HS-5 (cell line): ENCODE results near the gene CFD.
"Not testable (repeated sequence)": the region's sequence is repeated elsewhere in the genome, so short reads cannot be mapped to it uniquely, and the experiment has no call there.

Experiments
- DNase-seq: peaks from one replicate; pipeline ENCODE4 v3.0.0-alpha.2; 2012; ENCODE audit warnings: low read depth

The CFD gene

DNA sequence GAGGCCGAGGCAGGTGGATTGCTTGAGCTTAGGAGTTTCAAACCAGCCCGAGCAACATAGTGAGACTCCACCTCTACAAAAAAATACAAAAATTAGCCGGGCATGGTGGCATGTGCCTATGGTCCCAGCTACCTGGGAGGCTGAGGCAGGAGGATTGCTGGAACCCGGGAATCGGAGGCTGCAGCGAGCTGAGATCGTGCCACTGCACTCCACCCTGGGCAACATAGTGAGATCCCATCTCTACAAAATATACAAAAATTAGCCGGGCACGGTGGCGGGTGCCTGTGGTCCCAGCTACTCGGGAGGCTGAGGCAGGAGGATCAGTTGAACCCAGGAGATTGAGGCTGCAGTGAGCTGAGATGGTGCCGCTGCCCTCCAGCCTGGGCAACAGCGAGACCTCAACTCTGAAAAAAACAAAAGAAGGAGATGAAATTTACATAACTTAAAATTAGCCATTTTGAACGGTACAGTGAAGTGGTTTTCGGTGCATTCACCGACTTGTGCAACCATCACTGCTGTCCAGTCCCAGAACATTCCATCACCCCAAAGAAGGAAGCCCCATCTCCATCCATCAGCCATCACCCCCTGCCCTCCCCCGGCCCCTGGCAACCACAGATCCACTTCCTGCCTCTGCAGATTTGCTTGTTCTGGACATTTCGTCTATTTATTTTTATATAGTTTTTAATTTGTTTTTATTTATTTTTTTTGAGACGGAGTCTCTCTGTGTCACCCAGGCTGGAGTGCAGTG is 33.4 kb upstream of the CFD start:
- no peak for DNase-seq

DNA sequence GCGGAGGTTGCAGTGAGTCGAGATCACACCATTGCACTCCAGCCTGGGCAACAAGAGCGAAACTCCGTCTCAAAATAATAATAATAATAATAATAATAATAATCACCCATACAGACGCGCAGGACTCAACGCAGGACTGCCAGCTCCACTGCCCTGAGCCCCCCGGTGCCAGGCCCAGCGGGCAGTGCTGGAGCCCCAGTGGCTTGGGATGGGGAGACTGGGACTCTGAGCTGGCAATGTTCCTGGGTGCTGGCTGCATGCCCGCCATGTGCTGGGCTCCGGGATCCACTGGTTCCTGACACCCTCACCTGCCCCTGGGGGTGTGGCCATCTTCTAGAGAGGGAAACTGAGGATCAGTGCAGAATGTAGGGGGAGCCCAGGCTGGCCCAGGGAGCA is 32.2 kb upstream of the CFD start:
- no peak for DNase-seq

DNA sequence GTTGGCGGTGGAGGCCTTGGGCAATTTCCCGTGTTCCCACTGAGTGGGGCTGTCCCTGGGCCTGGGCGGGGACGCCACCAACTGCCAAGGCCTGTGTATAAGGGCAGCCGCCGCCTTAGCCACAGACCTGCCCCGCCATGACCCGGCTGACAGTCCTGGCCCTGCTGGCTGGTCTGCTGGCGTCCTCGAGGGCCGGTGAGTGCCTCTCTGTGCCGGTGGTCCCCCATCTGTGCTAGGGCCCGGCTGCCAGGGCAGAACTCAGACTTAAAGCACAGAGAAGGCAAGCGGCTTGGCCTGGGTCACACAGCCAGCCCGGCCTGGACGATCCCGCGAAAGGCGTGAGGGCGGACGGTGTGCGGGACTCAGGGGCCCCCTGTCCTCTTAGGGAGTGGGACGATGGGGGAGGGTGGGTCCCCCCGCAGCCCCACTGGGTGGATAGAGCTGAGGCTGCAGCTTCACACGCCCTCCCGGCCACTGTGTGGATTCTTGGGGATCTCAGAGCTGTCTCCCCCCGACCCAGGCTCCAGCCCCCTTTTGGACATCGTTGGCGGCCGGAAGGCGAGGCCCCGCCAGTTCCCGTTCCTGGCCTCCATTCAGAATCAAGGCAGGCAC is 31.6 kb upstream of the CFD start, which contains the start of gene AZU1:
TSS of gene AZU1 (plus strand) at position 128 of the 612 bp plus-strand sequence. CDS start at position 138, 10 bp downstream.
- no peak for DNase-seq

DNA sequence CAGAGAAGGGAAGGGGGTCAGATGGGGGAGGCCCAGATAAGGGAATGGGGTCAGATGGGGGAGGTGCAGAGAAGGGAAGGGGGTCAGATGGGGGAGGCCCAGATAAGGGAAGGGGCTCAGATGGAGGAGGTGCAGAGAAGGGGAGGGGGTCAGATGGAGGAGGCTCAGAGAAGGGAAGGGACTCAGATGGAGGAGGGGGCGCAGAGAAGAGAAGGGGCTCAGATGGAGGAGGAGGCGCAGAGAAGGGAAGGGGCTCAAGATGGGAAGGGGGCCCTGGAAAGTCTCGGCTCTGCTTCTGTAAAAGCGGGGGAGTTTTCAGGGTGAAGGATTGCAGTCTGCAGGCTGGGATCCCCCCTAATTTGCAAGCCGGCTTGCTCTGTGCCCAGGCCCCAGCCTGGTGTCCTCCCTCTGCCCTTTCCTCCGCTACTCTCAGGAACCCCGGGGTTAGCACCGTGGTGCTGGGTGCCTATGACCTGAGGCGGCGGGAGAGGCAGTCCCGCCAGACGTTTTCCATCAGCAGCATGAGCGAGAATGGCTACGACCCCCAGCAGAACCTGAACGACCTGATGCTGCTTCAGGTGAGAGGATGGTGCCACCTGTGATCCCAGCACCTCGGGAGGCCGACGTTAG is 30.2 kb upstream of the CFD start:
- no peak for DNase-seq

DNA sequence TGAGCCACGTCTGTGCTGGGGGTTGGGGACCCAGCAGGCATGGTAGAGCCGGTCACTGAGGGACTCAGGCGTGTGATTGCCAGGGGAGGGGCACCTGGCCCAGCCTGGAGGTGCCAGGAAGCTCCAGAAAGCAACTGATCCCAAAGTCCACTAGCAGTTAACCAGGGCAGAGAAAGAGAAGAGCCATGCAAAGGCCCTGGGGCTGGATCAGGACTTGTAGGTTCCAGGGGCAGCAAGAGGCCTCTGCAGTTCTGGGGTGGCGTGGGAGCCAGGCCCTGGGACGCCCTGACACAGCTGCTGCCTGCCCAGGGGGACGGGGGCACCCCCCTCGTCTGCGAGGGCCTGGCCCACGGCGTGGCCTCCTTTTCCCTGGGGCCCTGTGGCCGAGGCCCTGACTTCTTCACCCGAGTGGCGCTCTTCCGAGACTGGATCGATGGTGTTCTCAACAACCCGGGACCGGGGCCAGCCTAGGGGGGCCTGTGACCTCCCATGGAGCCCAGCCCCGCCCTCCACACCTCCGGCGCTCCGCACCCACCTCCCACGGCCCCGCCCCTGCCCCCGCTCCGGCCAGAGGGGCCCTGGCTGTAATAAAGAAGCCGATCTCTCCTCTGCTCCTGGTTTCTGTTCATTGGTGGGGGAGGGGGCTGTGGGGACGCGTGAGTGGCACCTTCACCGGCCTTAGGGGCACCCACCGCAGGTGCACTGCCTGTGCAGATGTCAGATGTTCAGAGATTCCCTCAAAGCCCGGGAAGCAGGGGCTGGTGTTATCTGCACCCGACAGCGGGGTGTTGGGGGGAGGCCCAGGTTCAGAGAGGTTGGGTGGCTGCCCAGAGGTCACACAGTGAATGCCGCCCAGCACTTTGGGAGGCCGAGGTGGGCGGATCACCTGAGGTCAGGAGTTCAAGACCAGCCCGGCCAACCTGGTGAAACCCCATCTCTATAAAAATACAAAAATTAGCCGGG is 27.8 kb upstream of the CFD start:
- DNase-seq, result no peak

- DNase-seq, result no peak
Measured at GRCh38 chr19:834216-834615, 25.2 kb upstream of the CFD start.

DNA sequence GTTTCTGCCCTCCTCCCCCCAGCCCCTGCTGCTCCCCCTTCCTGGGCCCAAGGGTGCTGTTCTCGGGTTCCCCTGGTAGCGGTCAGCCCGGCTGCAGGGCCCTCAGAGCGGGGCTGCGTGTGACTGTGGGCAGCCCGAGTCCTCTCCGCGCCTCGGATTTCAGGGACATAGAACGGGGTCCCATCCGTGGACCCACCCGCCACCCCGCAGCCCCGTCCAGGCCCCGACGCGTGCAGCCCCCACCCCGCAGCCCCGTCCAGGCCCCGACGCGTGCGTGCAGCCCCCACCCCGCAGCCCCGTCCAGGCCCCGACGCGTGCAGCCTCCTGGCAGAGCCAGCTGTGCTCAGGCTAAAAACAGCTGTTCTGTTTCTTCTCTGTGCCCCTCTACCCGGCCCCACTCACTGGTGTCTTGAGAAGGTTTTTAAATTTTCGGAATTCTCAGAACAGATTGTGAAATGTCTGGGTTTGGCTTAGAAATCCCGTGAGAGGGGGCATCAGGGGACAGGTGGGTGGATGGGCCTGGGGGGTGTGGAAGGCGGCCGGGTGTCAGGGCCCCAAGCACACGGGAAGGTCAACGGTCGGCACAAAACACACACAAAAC is 24.2 kb upstream of the CFD start:
- no peak for DNase-seq

- DNase-seq, result no peak
Measured at GRCh38 chr19:840519-841206, 18.8 kb upstream of the CFD start, which contains the start of gene PRTN3. Gene PRTN3, plus strand, starts transcription at chr19:840999. Its CDS starts 10 bp downstream, at chr19:841009.

GRCh38 chr19:842802-843179 is 16.7 kb upstream of the CFD start:
- not testable (repeated sequence) for DNase-seq

GRCh38 chr19:843180-843835 is 16.2 kb upstream of the CFD start:
- DNase-seq, result no peak

DNA sequence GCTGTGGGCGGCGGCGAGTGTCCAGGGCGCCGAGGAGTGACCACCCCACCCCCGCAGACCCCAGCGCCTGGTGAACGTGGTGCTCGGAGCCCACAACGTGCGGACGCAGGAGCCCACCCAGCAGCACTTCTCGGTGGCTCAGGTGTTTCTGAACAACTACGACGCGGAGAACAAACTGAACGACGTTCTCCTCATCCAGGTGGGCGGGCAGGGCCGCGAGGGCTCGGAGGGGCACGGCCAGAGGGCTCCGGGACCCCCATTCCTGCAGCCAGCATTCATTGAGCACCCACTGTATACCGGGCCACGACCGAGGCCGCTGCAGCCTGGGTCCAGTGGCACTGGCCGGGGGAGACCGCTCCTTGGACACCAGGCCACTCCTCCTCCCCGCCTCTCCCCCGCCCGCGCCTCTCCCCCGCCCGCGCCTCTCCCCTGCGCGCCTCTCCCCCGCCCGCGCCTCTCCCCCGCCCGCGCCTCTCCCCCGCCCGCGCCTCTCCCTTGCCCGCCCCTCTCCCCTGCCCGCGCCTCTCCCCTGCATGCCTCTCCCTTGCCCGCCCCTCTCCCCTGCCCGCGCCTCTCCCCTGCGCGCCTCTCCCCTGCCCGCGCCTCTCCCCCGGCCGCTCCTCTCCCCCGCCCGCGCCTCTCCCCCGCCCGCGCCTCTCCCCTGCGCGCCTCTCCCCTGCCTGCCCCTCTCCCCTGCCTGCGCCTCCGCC is 15.5 kb upstream of the CFD start:
- DNase-seq, result no peak

DNA sequence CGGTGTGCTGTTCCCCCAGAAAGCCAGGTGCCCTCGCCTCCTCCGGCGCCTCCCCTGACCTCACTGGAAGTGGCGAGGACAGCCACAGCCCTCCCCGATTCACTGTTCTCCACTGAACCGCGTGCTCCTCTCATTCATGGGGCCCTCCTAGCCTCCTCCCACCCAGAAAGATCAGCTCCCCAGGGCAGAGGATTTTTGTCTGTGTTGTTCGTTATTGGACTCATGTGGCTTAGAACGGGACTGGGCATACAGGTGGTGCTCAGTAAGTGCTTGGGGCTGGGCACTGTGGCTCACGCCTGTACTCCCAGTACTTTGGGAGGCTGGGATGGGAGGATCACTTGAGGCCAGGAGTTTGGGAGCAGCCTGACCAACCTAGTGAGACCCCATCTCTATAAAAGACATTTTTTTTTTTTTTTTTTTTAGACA is 14.9 kb upstream of the CFD start:
- no peak for DNase-seq

GRCh38 chr19:845707-846521 is 13.6 kb upstream of the CFD start:
- no peak for DNase-seq

- DNase-seq, result no peak
Measured at GRCh38 chr19:848386-848921, 11.0 kb upstream of the CFD start.

- DNase-seq, result not testable (repeated sequence)
Measured at GRCh38 chr19:849195-849594, 10.3 kb upstream of the CFD start.

DNA sequence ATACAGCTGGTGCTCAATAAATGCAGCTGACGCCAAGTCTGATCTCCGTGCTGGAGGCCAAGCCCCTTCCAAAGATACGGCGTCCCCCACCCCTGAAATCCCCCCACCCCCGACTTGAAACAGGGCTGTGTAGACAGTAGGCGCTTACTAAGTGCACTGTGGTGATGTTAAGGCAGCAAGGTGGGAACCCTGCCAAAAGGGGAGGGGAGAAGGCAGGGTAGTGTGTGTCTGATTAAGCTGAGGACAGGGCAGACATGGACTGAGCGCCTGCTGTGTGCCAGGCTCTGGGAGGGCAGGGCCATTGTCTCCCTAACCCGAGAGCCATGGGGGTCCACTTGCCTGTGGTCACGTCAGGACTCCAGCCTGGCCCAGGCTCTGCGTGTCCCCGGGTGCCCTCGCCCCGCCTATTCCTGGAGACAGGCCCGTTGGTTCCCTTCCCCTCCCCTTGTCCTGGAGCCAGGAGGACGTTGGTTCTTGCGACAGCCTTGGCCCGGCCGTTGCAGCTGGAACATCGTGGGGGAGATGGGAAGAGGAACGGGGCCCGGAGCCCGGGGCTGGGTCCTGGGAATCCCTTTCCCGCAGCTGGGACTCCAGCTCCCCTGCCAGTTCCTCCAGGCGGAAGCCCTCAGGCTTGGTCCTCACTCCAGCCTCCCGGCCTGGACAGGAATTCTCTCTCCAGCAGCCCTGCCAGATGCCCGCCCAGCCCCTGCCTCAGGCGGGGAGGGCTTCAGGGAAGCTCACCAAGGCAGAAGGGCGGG is 9.1 kb upstream of the CFD start:
- no peak for DNase-seq

DNA sequence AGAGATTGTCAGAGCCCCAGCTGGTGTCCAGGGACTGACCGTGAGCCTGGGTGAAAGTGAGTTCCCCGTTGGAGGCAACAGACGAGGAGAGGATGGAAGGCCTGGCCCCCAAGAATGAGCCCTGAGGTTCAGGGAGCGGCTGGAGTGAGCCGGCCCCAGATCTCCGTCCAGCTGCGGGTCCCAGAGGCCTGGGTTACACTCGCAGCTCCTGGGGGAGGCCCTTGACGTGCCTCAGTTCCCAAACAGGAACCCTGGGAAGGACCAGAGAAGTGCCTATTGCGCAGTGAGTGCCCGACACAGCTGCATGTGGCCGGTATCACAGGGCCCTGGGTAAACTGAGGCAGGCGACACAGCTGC is 8.5 kb upstream of the CFD start:
- no peak for DNase-seq
